IPS DF 4.7 (cell line): ENCODE data around the gene S100A9.
"Not testable (repeated sequence)": the region's sequence is repeated elsewhere in the genome, so short reads cannot be mapped to it uniquely, and the experiment has no call there.

Experiments
- DNase-seq: peaks from one replicate; pipeline ENCODE4 v3.0.0-alpha.2; 2013; ENCODE audit warnings: low spot score; ENCODE audit errors: extremely low read depth

The S100A9 gene

DNA sequence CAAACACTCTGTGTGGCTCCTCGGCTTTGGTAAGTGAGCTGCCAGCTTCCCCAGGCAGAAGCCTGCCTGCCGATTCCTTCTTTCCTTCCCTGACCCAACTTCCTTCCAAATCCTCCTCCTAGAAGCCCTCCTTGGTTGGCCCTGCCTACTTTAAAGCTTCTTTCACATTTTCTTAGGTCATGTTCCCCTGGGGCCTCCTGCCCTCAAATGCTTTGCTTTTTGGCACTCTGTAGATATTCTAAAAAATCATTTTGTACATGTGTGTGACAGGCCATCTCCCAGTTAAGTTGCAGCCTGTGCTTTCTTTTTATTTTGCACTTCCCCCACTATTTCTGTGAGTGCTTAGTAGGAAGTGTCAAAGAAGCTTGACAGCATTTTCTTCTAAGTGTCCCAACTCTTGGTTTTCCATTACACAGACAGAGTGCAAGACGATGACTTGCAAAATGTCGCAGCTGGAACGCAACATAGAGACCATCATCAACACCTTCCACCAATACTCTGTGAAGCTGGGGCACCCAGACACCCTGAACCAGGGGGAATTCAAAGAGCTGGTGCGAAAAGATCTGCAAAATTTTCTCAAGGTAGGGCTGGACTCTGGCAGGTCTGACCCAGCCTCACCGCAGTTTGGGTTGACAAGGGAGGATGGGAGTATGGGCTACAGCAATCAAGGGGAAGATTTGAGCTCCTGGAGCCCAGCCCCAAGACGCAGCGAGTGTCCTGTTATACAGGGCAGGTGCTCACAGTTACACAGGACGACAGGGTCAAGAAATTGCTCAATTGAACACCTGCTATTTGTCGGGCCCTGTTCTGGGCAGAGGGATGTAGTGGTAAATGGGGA is at the start of gene S100A9:
Gene S100A9 (plus strand): TSS at position 2 of the 838 bp plus-strand sequence. CDS start 430 bp downstream, at position 432.
- no peak for DNase-seq

- DNase-seq, result no peak
These were observed 49.1 kb upstream of the S100A9 start for GRCh38 chr1:153308540-153308939.

GRCh38 chr1:153309441-153309840 is 48.2 kb upstream of the S100A9 start:
- no peak for DNase-seq

- no peak for DNase-seq
These were observed 47.1 kb upstream of the S100A9 start for GRCh38 chr1:153310526-153310925.

DNA sequence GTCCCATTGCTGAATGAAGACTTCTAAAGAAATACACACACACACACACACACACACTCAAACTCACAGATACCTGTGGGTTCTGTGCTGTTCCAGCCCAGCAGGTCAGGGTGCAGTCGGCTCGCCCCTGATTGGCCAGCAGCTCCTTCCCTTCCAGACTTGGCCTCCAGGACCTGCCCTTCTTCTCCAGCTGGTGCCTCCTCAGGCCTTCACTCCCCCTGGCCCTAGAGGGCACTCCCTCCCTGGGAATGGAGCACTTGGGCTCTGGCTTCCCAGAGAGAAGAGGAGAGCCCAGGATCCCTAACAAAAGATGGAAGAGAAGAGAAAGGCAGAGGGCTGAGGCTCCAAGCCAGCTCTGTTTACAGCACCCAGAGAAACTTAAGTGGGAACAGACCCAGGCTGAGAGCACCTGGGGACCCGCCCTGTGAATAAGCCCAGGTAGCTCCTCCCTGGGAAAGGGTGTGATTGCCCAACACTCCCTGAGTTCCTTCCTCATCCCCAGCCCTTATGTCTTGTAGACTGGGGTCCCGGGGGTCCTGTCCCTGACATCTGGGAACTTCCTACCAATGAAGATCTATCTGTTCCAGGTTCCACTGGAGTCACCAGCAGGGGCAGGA is 45.0 kb upstream of the S100A9 start, which contains the start of gene PGLYRP3:
Gene PGLYRP3 (minus strand): TSS at position 383 of the 617 bp plus-strand sequence. CDS start 2,287 bp downstream, outside the sequence.
- no peak for DNase-seq

DNA sequence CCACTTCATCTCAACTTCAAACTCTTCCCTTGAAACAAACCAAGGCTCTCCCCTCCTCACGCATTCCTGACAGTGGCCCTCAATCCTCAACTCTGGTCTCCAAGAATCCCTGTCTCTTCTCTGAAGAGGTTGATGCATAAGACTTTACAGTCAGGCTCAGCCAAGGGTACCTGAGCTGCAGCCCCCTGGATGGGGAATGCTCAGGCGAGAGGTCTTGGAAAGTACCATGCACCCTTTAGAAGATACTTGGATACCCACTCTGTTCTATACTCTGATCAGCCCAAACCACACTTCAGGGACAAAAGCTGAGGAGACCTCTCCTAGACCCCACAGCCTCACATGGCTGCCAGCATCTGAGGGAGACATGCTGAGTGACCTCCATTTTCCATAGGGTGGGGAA is 44.4 kb upstream of the S100A9 start:
- no peak for DNase-seq

DNA sequence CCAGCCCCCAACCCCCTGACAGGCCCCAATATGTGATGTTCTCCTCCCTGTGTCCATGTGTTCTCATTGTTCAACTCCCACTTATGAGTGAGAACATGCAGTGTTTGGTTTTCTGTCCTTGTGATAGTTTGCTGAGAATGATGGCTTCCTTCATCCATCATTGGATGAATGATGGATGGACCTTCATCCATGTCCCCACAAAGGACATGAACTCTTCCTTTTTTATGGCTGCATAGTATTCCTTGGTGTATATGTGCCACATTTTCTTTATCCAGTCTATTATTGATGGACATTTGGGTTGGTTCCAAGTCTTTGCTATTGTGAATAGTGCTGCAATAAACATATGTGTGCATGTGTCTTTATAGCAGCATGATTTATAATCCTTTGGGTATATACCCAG is 43.3 kb upstream of the S100A9 start:
- DNase-seq, result not testable (repeated sequence)

DNA sequence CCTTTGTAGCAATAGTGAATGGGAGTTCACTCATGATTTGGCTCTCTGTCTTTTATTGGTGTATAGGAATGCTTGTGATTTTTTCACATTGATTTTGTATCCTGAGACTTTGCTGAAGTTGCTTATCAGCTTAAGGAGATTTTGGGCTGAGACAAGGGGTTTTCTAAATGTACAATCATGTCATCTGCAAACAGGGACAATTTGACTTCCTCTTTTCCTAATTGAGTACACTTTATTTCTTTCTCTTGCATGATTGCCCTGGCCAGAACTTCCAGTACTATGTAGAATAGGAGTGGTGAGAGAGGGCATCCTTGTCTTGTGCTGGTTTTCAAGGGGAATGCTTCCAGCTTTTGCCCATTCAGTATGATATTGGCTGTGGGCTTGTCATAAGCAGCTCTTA is 41.6 kb upstream of the S100A9 start:
- not testable (repeated sequence) for DNase-seq

DNA sequence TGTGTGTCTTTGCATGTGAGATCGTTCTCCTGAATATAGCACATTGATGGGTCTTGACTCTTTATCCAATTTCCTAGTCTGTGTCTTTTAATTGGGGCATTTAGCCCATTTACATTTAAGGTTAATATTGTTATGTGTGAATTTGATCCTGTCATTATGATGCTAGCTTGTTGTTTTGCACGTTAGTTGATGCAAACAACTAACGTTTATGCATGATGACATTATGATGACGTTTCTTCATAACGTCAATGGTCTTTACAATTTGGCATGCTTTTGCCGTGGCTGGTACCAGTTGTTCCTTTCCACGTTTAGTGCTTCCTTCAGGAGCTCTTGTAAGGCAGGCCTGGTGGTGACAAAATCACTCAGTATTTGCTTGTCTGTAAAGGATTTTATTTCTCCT is 39.5 kb upstream of the S100A9 start:
- DNase-seq, result not testable (repeated sequence)

GRCh38 chr1:153322568-153322967 is 35.1 kb upstream of the S100A9 start:
- no peak for DNase-seq

GRCh38 chr1:153324912-153325311 is 32.7 kb upstream of the S100A9 start:
- no peak for DNase-seq

DNA sequence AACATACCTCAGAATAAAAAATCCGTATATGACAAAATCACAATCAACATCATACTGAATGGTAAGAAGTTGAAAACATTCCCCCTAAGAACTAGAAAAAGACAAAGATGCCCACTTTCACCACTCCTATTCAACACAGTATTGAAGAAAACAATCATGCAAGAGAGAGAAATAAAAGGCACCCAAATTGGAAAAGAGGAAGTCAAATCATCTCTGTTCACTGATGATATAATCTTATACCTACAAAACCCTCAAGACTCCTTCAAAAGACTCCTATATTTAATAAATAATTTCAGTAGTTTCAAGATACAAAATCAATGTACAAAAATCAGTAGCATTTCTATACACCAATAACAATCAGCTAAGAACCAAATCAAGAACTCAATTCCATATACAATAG is 23.8 kb upstream of the S100A9 start:
- DNase-seq, result no peak

DNA sequence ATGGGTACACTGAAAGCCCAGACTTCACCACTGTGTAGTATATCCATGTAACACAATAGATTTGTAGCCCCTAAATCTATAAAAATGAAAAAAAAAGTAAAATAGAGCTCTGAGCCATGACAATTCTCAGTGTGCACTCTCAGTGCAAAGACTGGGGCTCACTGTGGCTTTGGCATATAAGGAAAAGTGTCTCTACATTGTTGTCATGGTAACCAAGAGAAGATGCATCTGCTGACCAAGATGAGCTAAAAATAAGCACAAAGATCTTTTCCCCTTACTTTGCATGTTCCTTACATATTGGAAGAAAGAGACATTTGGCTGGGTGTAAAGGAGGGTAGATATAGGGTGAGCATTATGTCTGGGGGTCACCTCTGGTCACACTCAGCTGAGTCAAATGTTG is 21.0 kb upstream of the S100A9 start:
- DNase-seq, result no peak

DNA sequence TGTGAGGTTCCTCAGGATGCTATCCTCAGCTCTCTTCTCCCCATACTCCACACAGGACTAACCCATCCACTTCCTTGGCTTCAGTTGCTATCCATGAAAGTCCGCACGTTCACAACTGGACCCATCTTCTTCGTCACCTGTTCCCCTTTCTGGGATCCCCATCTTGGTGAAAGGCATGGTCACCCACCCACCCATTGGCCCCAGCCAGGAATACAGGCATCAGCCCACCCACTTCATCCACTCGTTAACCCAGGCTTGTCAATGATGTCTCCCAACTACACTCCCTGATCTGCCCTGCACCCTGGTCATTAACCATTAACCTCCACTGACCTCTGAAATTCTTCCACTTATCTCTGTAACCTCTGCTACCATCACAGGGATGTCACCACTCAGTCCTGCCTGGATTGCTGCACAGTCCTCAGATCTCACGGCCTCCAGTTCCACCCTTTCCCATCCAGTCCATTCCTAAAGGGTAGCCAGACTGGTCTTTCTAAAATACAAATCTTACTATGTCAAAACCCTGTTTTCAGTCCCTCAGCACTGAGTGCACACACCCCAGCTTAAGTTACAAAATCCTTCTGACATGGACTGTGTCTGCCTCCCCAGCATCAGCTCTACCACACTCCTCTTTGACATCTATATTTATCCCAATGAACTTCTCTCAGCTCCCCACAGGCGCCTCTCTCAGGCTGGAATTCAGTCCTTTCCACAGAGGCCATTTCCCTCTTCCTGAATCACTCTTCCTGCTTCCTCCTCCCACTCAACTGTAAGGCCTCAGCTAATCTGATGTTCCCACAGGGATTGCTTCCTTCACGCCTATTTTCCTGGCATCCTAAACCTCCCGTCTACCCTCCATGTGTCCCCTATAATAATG is 19.4 kb upstream of the S100A9 start:
- no peak for DNase-seq

DNA sequence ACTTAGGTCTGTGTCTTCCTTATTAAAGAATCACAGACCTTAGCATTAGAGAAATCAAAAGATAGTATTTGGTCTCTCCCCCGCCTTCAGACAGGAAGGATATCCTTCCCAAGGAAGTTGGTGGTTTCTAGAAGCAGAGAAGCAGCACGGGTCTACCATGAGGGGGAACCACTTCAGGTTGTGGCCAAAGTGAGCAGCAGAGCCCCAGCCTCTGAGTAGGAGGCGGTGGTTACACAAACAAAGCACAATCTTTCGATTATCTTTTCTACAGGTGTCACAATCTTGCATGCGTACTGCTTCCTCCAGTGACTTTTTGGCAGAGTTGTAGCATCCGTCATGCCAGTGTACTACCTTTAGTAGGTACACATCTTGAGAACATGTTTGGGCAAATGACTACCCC is 17.9 kb upstream of the S100A9 start:
- DNase-seq, result no peak

GRCh38 chr1:153340356-153340755 is 17.3 kb upstream of the S100A9 start:
- no peak for DNase-seq

DNA sequence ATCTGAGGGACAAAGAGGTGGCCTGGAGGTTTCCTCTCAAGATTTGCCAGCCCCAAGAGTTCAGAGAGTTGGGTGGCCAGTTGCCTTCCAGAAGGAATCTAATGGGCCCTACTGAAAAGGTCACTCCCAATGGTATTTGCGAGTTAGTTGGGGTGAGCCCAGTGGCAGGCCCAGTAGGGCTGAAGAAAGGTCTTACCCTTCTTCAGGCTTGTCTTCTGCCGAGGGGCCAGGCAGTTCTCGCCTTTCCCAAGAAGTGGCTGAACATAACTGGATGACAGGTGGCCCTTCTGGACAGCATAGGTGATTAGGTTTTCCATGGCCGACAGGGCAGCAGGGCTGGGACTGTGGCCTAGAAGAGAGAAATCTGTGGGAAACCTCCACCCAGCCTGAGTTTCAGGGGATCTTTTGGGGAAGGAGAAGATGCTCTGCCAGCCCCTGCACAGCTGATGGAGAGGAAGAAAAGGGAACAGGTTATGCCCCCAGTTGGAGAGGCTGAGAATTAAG is 16.2 kb upstream of the S100A9 start:
- DNase-seq, result no peak

- no peak for DNase-seq
These were observed 15.5 kb upstream of the S100A9 start for GRCh38 chr1:153342178-153342577.

DNA sequence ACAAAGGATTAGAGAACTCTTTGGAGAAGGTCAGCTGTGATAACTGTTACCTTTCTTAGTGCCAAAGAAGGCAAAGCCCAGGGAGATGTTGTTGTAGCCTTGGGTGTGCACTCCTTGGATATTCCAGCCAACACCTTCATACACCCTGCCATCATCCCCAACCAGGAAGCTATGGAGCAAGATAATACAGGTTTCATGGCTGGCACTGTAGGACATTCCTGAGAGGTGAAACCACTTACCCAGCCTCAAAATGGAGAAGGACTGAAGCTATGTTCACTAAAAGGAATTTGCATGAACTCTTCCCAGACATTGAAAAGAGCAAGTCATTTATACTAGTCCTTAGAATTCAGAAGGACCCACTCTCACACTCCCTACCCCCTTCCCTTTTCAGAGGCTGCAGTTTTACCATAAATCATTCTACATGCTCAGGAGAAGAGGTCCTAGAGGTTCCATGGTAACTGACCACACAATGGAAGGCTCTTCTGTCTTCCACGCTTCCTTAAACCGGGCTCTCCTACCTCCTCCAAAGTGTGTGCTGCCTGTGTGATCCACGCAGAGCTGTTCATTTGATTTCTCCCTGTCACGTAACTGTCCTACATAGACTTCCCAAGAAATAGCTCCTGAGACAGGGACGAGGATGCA is 14.5 kb upstream of the S100A9 start:
- no peak for DNase-seq

- no peak for DNase-seq
These were observed 13.6 kb upstream of the S100A9 start for GRCh38 chr1:153343811-153344717.
